Neural progenitor cell (in vitro differentiated cells): ENCODE measurements around the gene PLA2G4D. TPM values are rescaled to one million over a fixed set of nuclear protein-coding genes. Genes with fewer than 3 reads are reported as not detected.

Experiments used
- DNase-seq: peaks from one replicate; pipeline ENCODE4 v3.0.0-alpha.2; 2016; ENCODE audit warnings: low spot score
- H2AFZ ChIP-seq: fragments of 200-600 bp; sonication (generic); replicated peaks from 2 replicates; pipeline ENCODE4 v1.6.1; 2016; ENCODE audit warnings: antibody characterized with exemption
- H3F3A ChIP-seq: fragments of 200-600 bp; sonication (generic); 2 replicates; pipeline ENCODE4 v1.6.1; 2016; ENCODE audit warnings: antibody characterized with exemption, low read depth
- H3K27ac ChIP-seq: fragments of 200-600 bp; sonication (generic); 2 replicates; pipeline ENCODE4 v1.5.1; 2016; ENCODE audit warnings: mild to moderate bottlenecking
- H3K27me3 ChIP-seq: fragments of 200-600 bp; sonication (generic); 2 replicates; pipeline ENCODE4 v1.6.1; 2016; ENCODE audit warnings: mild to moderate bottlenecking, moderate library complexity
- H3K36me3 ChIP-seq: fragments of 200-600 bp; sonication (generic); 2 replicates; pipeline ENCODE4 v1.5.1; 2016
- H3K4me1 ChIP-seq: fragments of 200-600 bp; sonication (generic); 2 replicates; pipeline ENCODE4 v1.6.1; 2016; ENCODE audit warnings: mixed run types
- H3K4me2 ChIP-seq: fragments of 200-600 bp; sonication (generic); 2 replicates; pipeline ENCODE4 v1.6.1; 2016
- H3K4me3 ChIP-seq: fragments of 200-600 bp; sonication (generic); 2 replicates; pipeline ENCODE4 v1.5.1; 2016
- H3K79me2 ChIP-seq: fragments of 200-600 bp; sonication (generic); 2 replicates; pipeline ENCODE4 v1.6.1; 2016; ENCODE audit warnings: low read depth
- H3K9ac ChIP-seq: fragments of 200-600 bp; sonication (generic); 2 replicates; pipeline ENCODE4 v1.6.1; 2016
- H3K9me3 ChIP-seq: fragments of 200-600 bp; sonication (generic); 2 replicates; pipeline ENCODE4 v1.5.1; 2016; ENCODE audit warnings: low read depth
- H4K20me1 ChIP-seq: fragments of 200-600 bp; sonication (generic); 2 replicates; pipeline ENCODE4 v1.6.1; 2016; ENCODE audit warnings: low read depth
- H3K27ac Mint-ChIP-seq: 3 replicates; pipeline ENCODE4 v1.8.0; 2021; ENCODE audit warnings: mixed read lengths
- H3K27me3 Mint-ChIP-seq: 2 replicates; pipeline ENCODE4 v1.8.0; 2022; ENCODE audit warnings: low read depth, mild to moderate bottlenecking, inconsistent platforms, moderate library complexity, mixed read lengths; ENCODE audit not compliant: insufficient read depth
- H3K36me3 Mint-ChIP-seq: 3 replicates; pipeline ENCODE4 v1.8.0; 2021; ENCODE audit warnings: mixed read lengths
- H3K4me1 Mint-ChIP-seq: 3 replicates; pipeline ENCODE4 v1.8.0; 2021; ENCODE audit warnings: mixed read lengths
- H3K4me3 Mint-ChIP-seq: 3 replicates; pipeline ENCODE4 v1.8.0; 2021; ENCODE audit warnings: mild to moderate bottlenecking, moderate library complexity, mixed read lengths
- H3K9me3 Mint-ChIP-seq: 3 replicates; pipeline ENCODE4 v1.8.0; 2020; ENCODE audit warnings: mixed read lengths
- CTCF ChIP-seq: fragments of 200-600 bp; sonication (generic); IDR thresholded peaks from 2 replicates; pipeline ENCODE4 v1.5.1; 2017; ENCODE audit warnings: antibody characterized with exemption, mild to moderate bottlenecking
- EZH2 ChIP-seq: fragments of 200-600 bp; sonication (generic); IDR thresholded peaks from 2 replicates; pipeline ENCODE4 v1.6.1; 2017; ENCODE audit warnings: antibody characterized with exemption, mild to moderate bottlenecking, moderate library complexity
- EZH2phosphoT487 ChIP-seq: fragments of 200-600 bp; sonication (generic); IDR thresholded peaks from 2 replicates; pipeline ENCODE4 v1.6.1; 2017; ENCODE audit warnings: antibody characterized with exemption
- total RNA-seq: library from RNA; depleted of rRNA; stranded (reverse); fragments of >200 nt; gene quantifications from 2 replicates; pipeline ENCODE4 v1.2.3, GENCODE V29; 2015; ENCODE audit warnings: low replicate concordance

The PLA2G4D gene
- total RNA-seq, 1 donor from 2014 or later = not detected

GRCh38 chr15:42053914-42054313, 40.4 kb downstream of the PLA2G4D start:
- Histone ChIP-seq H3K4me3 (no peak overlapping the region), H3K4me1 (no peaks in the 10 kb centered on the region), H2AFZ (no peak overlapping the region), H3K4me2 (no peak overlapping the region), H3K9ac (no peak overlapping the region), H3K27me3 (peaks cover 24% of the 10 kb centered on the region), H3K27ac (no peak overlapping the region), H3K9me3 (no peaks in the 10 kb centered on the region), H3K79me2 (no peaks in the 10 kb centered on the region), H3K36me3 (no peaks in the 10 kb centered on the region), H4K20me1 (no peaks in the 10 kb centered on the region), H3F3A (no peaks in the 10 kb centered on the region)
- Mint-ChIP-seq H3K36me3 (no peaks in the 10 kb centered on the region), H3K9me3 (no peaks in the 10 kb centered on the region), H3K27me3 (peaks cover 13% of the 10 kb centered on the region), H3K4me3 (no peak overlapping the region), H3K27ac (no peak overlapping the region), H3K4me1 (peaks cover 5% of the 10 kb centered on the region)
- no peak for TF ChIP-seq EZH2phosphoT487
- no peak for TF ChIP-seq EZH2
- TF ChIP-seq CTCF = no peak
- DNase-seq = no peak

GRCh38 chr15:42053010-42053409, 41.4 kb downstream of the PLA2G4D start:
- Histone ChIP-seq H3K79me2 (no peaks in the 10 kb centered on the region), H3K9me3 (no peaks in the 10 kb centered on the region), H3F3A (no peaks in the 10 kb centered on the region), H3K27me3 (peaks cover 19% of the 10 kb centered on the region), H3K4me2 (no peak overlapping the region), H2AFZ (no peak overlapping the region), H3K4me3 (no peak overlapping the region), H4K20me1 (no peaks in the 10 kb centered on the region), H3K27ac (no peak overlapping the region), H3K4me1 (no peaks in the 10 kb centered on the region), H3K9ac (no peak overlapping the region), H3K36me3 (no peaks in the 10 kb centered on the region)
- Mint-ChIP-seq H3K4me3 (no peak overlapping the region), H3K27me3 (peaks cover 11% of the 10 kb centered on the region), H3K4me1 (peaks cover 5% of the 10 kb centered on the region), H3K27ac (no peak overlapping the region), H3K36me3 (no peaks in the 10 kb centered on the region), H3K9me3 (no peaks in the 10 kb centered on the region)
- no peak for DNase-seq
- TF ChIP-seq EZH2phosphoT487 (no peak), EZH2 (no peak), CTCF (no peak)

GRCh38 chr15:42050484-42051255, 43.7 kb downstream of the PLA2G4D start:
- H3K4me3 ChIP-seq = no peak overlapping the region
- no peaks in the 10 kb centered on the region for H3K9me3 ChIP-seq
- no peak overlapping the region for H2AFZ ChIP-seq
- no peaks in the 10 kb centered on the region for H3K79me2 ChIP-seq
- TF ChIP-seq CTCF (no peak), EZH2 (no peak), EZH2phosphoT487 (no peak)
- H3K4me3 Mint-ChIP-seq = no peak overlapping the region
- H4K20me1 ChIP-seq = no peaks in the 10 kb centered on the region
- no peak overlapping the region for H3K27ac Mint-ChIP-seq
- no peaks in the 10 kb centered on the region for H3K36me3 Mint-ChIP-seq
- no peaks in the 10 kb centered on the region for H3K4me1 ChIP-seq
- no peak overlapping the region for H3K9ac ChIP-seq
- no peak for DNase-seq
- H3K36me3 ChIP-seq = no peaks in the 10 kb centered on the region
- no peak overlapping the region for H3K27ac ChIP-seq
- no peak overlapping the region for H3K4me2 ChIP-seq
- H3K27me3 ChIP-seq = no peaks in the 10 kb centered on the region
- no peaks in the 10 kb centered on the region for H3K9me3 Mint-ChIP-seq
- peaks cover 3% of the 10 kb centered on the region for H3K4me1 Mint-ChIP-seq
- H3K27me3 Mint-ChIP-seq = peaks cover 2% of the 10 kb centered on the region
- H3F3A ChIP-seq = no peaks in the 10 kb centered on the region
